Measurements from ENCODE around the gene CD80.

Gene CD80

DNA sequence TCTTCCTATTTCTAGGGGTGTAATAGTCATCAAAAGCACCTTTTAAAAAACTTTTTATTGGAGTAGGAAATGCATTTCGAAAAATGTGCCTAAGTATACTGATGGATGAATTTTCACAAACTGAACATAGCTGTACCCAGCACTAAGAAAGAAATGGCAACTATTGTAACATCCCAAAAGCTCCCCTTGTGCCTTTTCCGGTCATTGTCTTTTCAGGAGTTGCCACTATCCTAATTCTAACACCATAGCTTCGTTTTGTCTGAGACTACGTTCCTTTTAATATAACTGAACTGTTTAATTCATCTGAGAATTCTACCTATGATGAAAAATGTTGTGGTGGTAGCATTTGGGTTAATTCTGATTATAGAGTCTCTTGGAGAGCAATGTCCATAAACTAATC, 59.1 kb downstream of the CD80 start:
- CTCF ChIA-PET: interaction anchor here (2.5 kb wide), 1 partner anchor 181 kb away, joined by 13 read pairs; no protein-coding TSS in a partner anchor
- POLR2A ChIA-PET: interaction anchor here (1.3 kb wide), 1 partner anchor 37 kb away, joined by 4 read pairs; the partner anchor contains the start of gene TMEM39A
- no peak for TF ChIP-seq CTCF (IDR thresholded peaks at IDR 0.05; ENCODE audit: insufficient read depth, low read length, missing control alignments)
- H3K4me3 ChIP-seq (ENCODE audit: low read depth, low read length): no peak overlapping the region
- no peak for DNase-seq (ENCODE audit: low read depth, low spot score)

GRCh38 chr3:119498186-119499011, 61.0 kb downstream of the CD80 start, which contains the start of gene TIMMDC1:
Gene TIMMDC1, plus strand, starts transcription at chr3:119498547. Its CDS starts 187 bp downstream, at chr3:119498734.
- ChIA-PET CTCF (interaction anchor here (0.9 to 2.8 kb wide), 5 partner anchors 10 to 183 kb away, joined by 3 to 11 read pairs (median 3); partner anchors contain the start of gene TMEM39A), POLR2A (interaction anchor here (0.8 to 2.0 kb wide), 6 partner anchors 27 to 257 kb away, joined by 3 to 14 read pairs (median 4); partner anchors contain the start of genes B4GALT4 and TMEM39A)
- DNase-seq (ENCODE audit: low read depth, low spot score): peak; percentile 80
- TF ChIP-seq CTCF (IDR thresholded peaks at IDR 0.05; ENCODE audit: insufficient read depth, low read length, missing control alignments): no peak
- H3K4me3 ChIP-seq (ENCODE audit: low read depth, low read length): peak within 1 kb of the TSS; percentile 98

DNA sequence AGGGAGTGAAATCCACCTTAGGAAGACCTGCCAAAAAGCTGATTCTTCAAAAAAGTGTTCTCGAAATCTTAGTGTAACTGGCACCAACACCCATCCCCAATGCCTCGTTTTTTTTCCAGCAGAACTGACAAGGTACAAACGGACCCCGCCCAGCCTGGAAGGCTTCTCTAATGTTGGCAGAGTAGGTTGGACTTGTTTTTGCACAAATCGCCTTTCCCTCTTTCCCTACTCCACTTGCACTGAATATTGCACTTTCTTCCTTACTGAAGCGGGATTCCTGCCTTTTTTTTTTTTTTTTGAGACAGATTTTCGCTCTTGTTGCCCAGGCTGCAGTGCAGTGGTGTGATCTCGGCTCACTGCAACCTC, 61.6 kb downstream of the CD80 start:
- CTCF ChIA-PET: interaction anchor here (1.1 to 2.8 kb wide), 3 partner anchors 9 to 183 kb away, joined by 3 to 11 read pairs (median 3); no protein-coding TSS in a partner anchor
- POLR2A ChIA-PET: interaction anchor here (1.4 to 2.0 kb wide), 5 partner anchors 26 to 257 kb away, joined by 3 to 14 read pairs (median 4); partner anchors contain the start of genes B4GALT4 and TMEM39A
- TF ChIP-seq CTCF (IDR thresholded peaks at IDR 0.05; ENCODE audit: insufficient read depth, low read length, missing control alignments): no peak
- H3K4me3 ChIP-seq (ENCODE audit: low read depth, low read length): peak overlapping the region; percentile 98
- DNase-seq (ENCODE audit: low read depth, low spot score): no peak

DNA sequence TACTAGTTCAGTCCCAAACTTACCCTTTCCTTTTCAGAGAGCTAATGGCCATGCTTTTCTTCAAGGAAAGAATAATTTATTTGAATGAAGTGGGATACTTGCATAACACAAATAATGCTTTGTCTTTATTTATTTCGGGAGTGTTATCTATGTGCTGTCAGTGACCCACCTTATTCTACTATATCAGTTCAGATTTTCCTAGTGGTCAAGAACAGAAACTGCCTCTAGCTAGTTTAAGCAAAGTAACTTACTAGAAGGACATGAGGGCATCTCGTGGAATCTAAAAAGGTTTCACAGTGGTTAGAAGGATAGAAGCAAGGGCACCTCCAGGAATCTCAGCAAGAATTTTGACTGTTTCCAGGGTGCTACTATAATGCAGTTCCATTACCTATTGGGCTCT, 64.8 kb downstream of the CD80 start:
- POLR2A ChIA-PET: interaction anchor here (0.8 kb wide), 1 partner anchor 25 kb away, joined by 3 read pairs; no protein-coding TSS in a partner anchor
- no peak for TF ChIP-seq CTCF (IDR thresholded peaks at IDR 0.05; ENCODE audit: insufficient read depth, low read length, missing control alignments)
- CTCF ChIA-PET: interaction anchor here (1.3 kb wide), 1 partner anchor 21 kb away, joined by 3 read pairs; no protein-coding TSS in a partner anchor
- no peak overlapping the region for H3K4me3 ChIP-seq (ENCODE audit: low read depth, low read length)
- no peak for DNase-seq (ENCODE audit: low read depth, low spot score)

DNA sequence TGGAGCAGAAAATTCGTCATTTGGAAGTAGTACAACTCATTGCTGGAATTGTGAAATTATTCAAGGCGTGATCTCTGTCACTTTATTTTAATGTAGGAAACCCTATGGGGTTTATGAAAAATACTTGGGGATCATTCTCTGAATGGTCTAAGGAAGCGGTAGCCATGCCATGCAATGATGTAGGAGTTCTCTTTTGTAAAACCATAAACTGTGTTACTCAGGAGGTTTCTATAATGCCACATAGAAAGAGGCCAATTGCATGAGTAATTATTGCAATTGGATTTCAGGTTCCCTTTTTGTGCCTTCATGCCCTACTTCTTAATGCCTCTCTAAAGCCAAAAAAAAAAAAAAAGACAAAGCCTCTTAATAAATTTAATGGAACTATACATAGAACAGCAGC, 66.6 kb downstream of the CD80 start:
- no peak for DNase-seq (ENCODE audit: low read depth, low spot score)
- no peak for TF ChIP-seq CTCF (IDR thresholded peaks at IDR 0.05; ENCODE audit: insufficient read depth, low read length, missing control alignments)
- CTCF ChIA-PET: no interaction called here
- no peak overlapping the region for H3K4me3 ChIP-seq (ENCODE audit: low read depth, low read length)
- POLR2A ChIA-PET: no interaction called here

GRCh38 chr3:119492128-119492527, 67.3 kb downstream of the CD80 start:
- ChIA-PET POLR2A (no interaction called here), CTCF (no interaction called here)
- no peak overlapping the region for H3K4me3 ChIP-seq (ENCODE audit: low read depth, low read length)
- no peak for TF ChIP-seq CTCF (IDR thresholded peaks at IDR 0.05; ENCODE audit: insufficient read depth, low read length, missing control alignments)
- no peak for DNase-seq (ENCODE audit: low read depth, low spot score)
